Measurements from ENCODE around the gene ABCA3.

The ABCA3 gene

DNA sequence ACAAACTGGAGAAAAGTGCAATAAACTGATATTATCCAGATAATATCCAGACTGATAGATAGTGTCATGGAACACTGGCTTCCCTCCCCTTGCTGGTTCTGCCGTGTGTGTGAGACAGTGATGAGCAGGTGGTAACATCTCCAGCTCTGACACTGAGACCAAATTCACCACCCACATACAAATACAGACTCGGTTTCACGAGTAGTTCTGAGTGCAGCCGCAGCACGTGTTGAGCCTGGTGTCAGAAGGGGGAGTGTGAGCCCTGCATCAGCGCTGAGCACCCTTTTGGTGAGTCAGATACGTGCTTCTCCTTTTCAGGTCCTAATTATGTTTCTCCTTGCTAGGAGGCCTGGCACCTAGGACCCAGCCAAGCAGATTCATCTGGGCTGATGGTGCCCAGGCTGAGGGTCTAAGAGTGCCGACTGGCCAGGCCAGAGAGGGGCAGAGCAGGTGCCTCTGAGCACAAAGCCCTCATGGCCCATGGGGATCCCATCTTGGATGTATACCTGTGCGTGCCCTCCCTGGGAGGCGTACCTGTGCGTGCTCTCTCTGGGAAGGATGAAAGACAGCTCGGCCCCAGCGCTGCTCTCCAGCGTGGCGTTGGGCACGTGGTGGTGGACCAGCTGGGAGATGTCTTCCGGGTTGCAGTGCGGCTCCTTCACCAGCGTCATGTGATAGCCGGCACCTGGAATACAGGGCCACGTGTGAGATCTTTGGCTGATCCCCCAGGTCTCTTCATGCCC lies 45.3 kb downstream of the ABCA3 start:
- TF ChIP-seq POLR2AphosphoS5 (IDR thresholded peaks at IDR 0.05; ENCODE audit: low read depth) (no peak), GABPA (IDR thresholded peaks at IDR 0.05; ENCODE audit: low read depth) (no peak), SPI1 (IDR thresholded peaks at IDR 0.05; ENCODE audit: borderline replicate concordance, low read depth) (no peak)
- TF ChIP-seq, protein P1, sequence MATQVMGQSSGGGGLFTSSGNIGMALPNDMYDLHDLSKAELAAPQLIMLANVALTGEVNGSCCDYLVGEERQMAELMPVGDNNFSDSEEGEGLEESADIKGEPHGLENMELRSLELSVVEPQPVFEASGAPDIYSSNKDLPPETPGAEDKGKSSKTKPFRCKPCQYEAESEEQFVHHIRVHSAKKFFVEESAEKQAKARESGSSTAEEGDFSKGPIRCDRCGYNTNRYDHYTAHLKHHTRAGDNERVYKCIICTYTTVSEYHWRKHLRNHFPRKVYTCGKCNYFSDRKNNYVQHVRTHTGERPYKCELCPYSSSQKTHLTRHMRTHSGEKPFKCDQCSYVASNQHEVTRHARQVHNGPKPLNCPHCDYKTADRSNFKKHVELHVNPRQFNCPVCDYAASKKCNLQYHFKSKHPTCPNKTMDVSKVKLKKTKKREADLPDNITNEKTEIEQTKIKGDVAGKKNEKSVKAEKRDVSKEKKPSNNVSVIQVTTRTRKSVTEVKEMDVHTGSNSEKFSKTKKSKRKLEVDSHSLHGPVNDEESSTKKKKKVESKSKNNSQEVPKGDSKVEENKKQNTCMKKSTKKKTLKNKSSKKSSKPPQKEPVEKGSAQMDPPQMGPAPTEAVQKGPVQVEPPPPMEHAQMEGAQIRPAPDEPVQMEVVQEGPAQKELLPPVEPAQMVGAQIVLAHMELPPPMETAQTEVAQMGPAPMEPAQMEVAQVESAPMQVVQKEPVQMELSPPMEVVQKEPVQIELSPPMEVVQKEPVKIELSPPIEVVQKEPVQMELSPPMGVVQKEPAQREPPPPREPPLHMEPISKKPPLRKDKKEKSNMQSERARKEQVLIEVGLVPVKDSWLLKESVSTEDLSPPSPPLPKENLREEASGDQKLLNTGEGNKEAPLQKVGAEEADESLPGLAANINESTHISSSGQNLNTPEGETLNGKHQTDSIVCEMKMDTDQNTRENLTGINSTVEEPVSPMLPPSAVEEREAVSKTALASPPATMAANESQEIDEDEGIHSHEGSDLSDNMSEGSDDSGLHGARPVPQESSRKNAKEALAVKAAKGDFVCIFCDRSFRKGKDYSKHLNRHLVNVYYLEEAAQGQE (IDR thresholded peaks at IDR 0.05; ENCODE audit: insufficient replicate concordance, low read depth), result no peak
- TF ChIP-seq, protein P2, sequence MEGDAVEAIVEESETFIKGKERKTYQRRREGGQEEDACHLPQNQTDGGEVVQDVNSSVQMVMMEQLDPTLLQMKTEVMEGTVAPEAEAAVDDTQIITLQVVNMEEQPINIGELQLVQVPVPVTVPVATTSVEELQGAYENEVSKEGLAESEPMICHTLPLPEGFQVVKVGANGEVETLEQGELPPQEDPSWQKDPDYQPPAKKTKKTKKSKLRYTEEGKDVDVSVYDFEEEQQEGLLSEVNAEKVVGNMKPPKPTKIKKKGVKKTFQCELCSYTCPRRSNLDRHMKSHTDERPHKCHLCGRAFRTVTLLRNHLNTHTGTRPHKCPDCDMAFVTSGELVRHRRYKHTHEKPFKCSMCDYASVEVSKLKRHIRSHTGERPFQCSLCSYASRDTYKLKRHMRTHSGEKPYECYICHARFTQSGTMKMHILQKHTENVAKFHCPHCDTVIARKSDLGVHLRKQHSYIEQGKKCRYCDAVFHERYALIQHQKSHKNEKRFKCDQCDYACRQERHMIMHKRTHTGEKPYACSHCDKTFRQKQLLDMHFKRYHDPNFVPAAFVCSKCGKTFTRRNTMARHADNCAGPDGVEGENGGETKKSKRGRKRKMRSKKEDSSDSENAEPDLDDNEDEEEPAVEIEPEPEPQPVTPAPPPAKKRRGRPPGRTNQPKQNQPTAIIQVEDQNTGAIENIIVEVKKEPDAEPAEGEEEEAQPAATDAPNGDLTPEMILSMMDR (IDR thresholded peaks at IDR 0.05; ENCODE audit: insufficient read depth, low read length), result no peak
- no peak overlapping the region for H3K27ac ChIP-seq (replicated peaks)
- H3K27me3 ChIP-seq (ENCODE audit: insufficient read depth, poor library complexity, severe bottlenecking), result no peaks in the 10 kb centered on the region
- no peak overlapping the region for H3K4me3 ChIP-seq (replicated peaks; ENCODE audit: insufficient read depth, low read length)
- DNase-seq (ENCODE audit: low read depth in 1 of 2, low spot score in 1 of 2), result peak; percentile 32 to 66

DNA sequence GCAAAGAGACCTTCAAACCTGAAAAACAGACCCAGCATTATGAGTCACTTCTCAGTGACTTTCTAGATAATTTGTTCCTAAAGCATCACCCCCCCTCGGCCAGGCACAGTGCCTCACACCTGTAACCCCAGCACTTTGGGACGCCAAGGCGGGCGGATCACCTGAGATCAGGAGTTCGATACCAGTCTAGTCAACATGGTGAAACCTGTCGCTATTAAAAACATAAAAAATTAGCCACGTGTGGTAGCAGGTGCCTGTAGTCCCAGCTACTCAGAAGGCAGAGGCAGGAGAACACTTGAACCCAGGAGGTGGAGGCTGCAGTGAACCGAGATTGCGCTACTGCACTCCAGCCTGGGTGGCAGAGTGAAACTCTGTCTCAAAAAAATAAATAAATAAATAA lies 48.3 kb downstream of the ABCA3 start:
- Histone ChIP-seq H3K4me3 (replicated peaks; ENCODE audit: insufficient read depth, low read length) (no peak overlapping the region), H3K27me3 (ENCODE audit: insufficient read depth, poor library complexity, severe bottlenecking) (no peaks in the 10 kb centered on the region), H3K27ac (replicated peaks) (no peak overlapping the region)
- TF ChIP-seq SPI1 (IDR thresholded peaks at IDR 0.05; ENCODE audit: borderline replicate concordance, low read depth), result no peak
- TF ChIP-seq GABPA (IDR thresholded peaks at IDR 0.05; ENCODE audit: low read depth), result no peak
- TF ChIP-seq, protein P1 (IDR thresholded peaks at IDR 0.05; ENCODE audit: insufficient replicate concordance, low read depth), result no peak
- TF ChIP-seq, protein P2 (IDR thresholded peaks at IDR 0.05; ENCODE audit: insufficient read depth, low read length), result no peak
- TF ChIP-seq POLR2AphosphoS5 (IDR thresholded peaks at IDR 0.05; ENCODE audit: low read depth), result no peak
- no peak for DNase-seq (ENCODE audit: low read depth in 1 of 2, low spot score in 1 of 2)

DNA sequence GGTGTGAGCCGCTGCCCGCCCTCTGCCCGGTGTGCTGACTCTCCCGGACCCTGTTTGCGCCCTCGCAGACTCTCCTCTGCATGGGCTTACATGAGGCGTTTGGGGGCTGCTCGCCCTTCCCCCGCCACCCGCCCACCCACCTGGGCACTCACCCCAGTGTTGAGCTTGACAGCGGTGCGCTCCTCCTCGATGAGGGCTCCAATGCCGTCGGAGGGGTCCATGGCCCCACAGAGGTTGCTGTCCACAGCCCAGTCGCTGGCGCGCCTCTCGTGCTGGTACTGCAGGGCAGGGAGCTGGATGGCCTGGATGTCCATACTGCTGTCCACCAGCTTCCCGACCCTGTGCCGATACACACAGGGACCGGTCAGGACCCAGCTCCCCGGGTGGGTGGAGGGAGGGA lies 51.2 kb downstream of the ABCA3 start:
- TF ChIP-seq, protein P2 (IDR thresholded peaks at IDR 0.05; ENCODE audit: insufficient read depth, low read length), result no peak
- TF ChIP-seq GABPA (IDR thresholded peaks at IDR 0.05; ENCODE audit: low read depth), result no peak
- no peak for TF ChIP-seq SPI1 (IDR thresholded peaks at IDR 0.05; ENCODE audit: borderline replicate concordance, low read depth)
- no peak for TF ChIP-seq POLR2AphosphoS5 (IDR thresholded peaks at IDR 0.05; ENCODE audit: low read depth)
- TF ChIP-seq, protein P1 (IDR thresholded peaks at IDR 0.05; ENCODE audit: insufficient replicate concordance, low read depth), result no peak
- no peak for DNase-seq (ENCODE audit: low read depth in 1 of 2, low spot score in 1 of 2)
- Histone ChIP-seq H3K27ac (replicated peaks) (no peak overlapping the region), H3K4me3 (replicated peaks; ENCODE audit: insufficient read depth, low read length) (no peak overlapping the region), H3K27me3 (ENCODE audit: insufficient read depth, poor library complexity, severe bottlenecking) (no peaks in the 10 kb centered on the region)
